ENCODE data around the gene ZNF684. TPM values are rescaled to one million over a fixed set of nuclear protein-coding genes. Genes with fewer than 3 reads are reported as not detected.

Gene ZNF684
- total and polyA plus RNA-seq, 2 experiments from 2014 or later, result 7.6 to 8.9 TPM

GRCh38 chr1:40595623-40596022 lies 64.2 kb downstream of the ZNF684 start (continued):
- TF ChIP-seq CTCF (conservative IDR thresholded peaks at IDR 0.05; ENCODE audit: low read depth in 2 of 2), result peak in 1 of 2 experiments; percentile 56; a peak in 2 of 4 replicates

Small RNA genes lying within 50 kb of the gene (small RNA-seq; reads per million reads assigned to genes)
- gene AL356379.1 (ENCODE audit: low replicate concordance), result not detected

Other genes with a start within 250 kb of the ZNF684 start
- gene COL9A2, start 214.4 kb upstream of the ZNF684 start, total RNA-seq (2014; rRNA removed; shearing (Covaris generic)), result 2.8 and 9.1 TPM in 2 replicates
- 1.7 and 2.6 TPM in 2 replicates for gene COL9A2, start 214.4 kb upstream of the ZNF684 start, polyA plus RNA-seq (2016; fragmentation: Nextera tagmentation; extraction: Ambion mirVana)
- 2.5 and 4.8 TPM in 2 replicates for gene SMAP2, start 157.9 kb upstream of the ZNF684 start, total RNA-seq (2014; rRNA removed; shearing (Covaris generic))
- 2.9 and 3.0 TPM in 2 replicates for gene SMAP2, start 157.9 kb upstream of the ZNF684 start, polyA plus RNA-seq (2016; fragmentation: Nextera tagmentation; extraction: Ambion mirVana)
- 10.0 and 10.8 TPM in 2 replicates for gene ZFP69B, start 81.2 kb upstream of the ZNF684 start, total RNA-seq (2014; rRNA removed; shearing (Covaris generic))
- 4.6 and 5.2 TPM in 2 replicates for gene ZFP69B, start 81.2 kb upstream of the ZNF684 start, polyA plus RNA-seq (2016; fragmentation: Nextera tagmentation; extraction: Ambion mirVana)
- gene ZFP69, start 54.3 kb upstream of the ZNF684 start, total RNA-seq (2014; rRNA removed; shearing (Covaris generic)), result 4.6 and 8.2 TPM in 2 replicates
- 2.7 and 5.1 TPM in 2 replicates for gene ZFP69, start 54.3 kb upstream of the ZNF684 start, polyA plus RNA-seq (2016; fragmentation: Nextera tagmentation; extraction: Ambion mirVana)
- gene EXO5, start 22.9 kb upstream of the ZNF684 start, total RNA-seq (2014; rRNA removed; shearing (Covaris generic)), result 5.9 and 7.2 TPM in 2 replicates
- 3.8 and 4.4 TPM in 2 replicates for gene EXO5, start 22.9 kb upstream of the ZNF684 start, polyA plus RNA-seq (2016; fragmentation: Nextera tagmentation; extraction: Ambion mirVana)
- 19.7 and 27.2 TPM in 2 replicates for gene RIMS3, start 134.0 kb downstream of the ZNF684 start, total RNA-seq (2014; rRNA removed; shearing (Covaris generic))
- gene RIMS3, start 134.0 kb downstream of the ZNF684 start, polyA plus RNA-seq (2016; fragmentation: Nextera tagmentation; extraction: Ambion mirVana), result 6.9 and 8.7 TPM in 2 replicates
- gene NFYC, start 160.1 kb downstream of the ZNF684 start, total RNA-seq (2014; rRNA removed; shearing (Covaris generic)), result 37.8 and 42.7 TPM in 2 replicates
- gene NFYC, start 160.1 kb downstream of the ZNF684 start, polyA plus RNA-seq (2016; fragmentation: Nextera tagmentation; extraction: Ambion mirVana), result 34.5 and 36.2 TPM in 2 replicates